ENCODE measurements around the gene FBN1.

DNA sequence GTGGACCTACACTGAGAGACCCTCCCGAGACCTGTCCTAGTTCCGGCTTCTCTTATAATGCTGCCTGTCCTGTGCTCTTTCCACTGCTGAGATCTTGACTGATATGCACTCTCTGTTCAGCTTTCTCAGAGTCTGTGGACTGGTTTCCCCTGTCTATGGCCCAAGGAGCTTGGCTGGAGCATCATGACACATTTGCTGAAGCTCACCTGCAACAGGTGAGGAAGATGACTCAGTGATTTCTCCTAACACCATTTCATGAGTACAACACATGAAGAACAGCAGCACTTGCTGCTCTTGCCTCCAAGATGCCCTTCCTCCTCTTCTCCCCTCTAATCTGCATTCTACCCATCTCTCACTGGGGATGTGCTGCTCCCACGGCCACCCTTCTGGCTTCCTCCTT is 222.2 kb downstream of the FBN1 start:
- TF ChIP-seq CHD2 (IDR thresholded peaks at IDR 0.05; ENCODE audit: low read length, partially characterized antibody) (no peak), POLR2A (IDR thresholded peaks at IDR 0.05; ENCODE audit: low read length) (no peak), MAX (IDR thresholded peaks at IDR 0.05) (no peak), NR3C1 (IDR thresholded peaks at IDR 0.05) (no peak), ZSCAN20 (CRISPR knock-in tag; IDR thresholded peaks at IDR 0.05) (no peak)
